Cardiac muscle cell (in vitro differentiated cells and primary cell): Measurements from ENCODE around the gene PUSL1. TPM values are rescaled to one million over a fixed set of nuclear protein-coding genes. Genes with fewer than 3 reads are reported as not detected.

Experiments used
- DNase-seq, 2 donors: peaks; one replicate each; pipeline versions ENCODE4 v3.0.0 to v3.0.0-alpha.2; 2010 to 2017; ENCODE audit warnings: low read depth in 1 of 2, low spot score in 1 of 2
- H3K27ac ChIP-seq: fragments of 200-600 bp; sonication (generic); 2 replicates; pipeline ENCODE4 v1.5.1; 2016
- H3K27me3 ChIP-seq: fragments of 200-600 bp; sonication (generic); 2 replicates; pipeline ENCODE4 v1.6.0; 2016; ENCODE audit warnings: control low read depth
- H3K36me3 ChIP-seq: fragments of 200-600 bp; sonication (generic); 2 replicates; pipeline ENCODE4 v1.5.1; 2016; ENCODE audit warnings: control low read depth
- H3K4me1 ChIP-seq: fragments of 200-600 bp; sonication (generic); 2 replicates; pipeline ENCODE4 v1.8.1; 2017; ENCODE audit warnings: low read depth, mild to moderate bottlenecking, mixed run types
- H3K4me3 ChIP-seq: fragments of 200-600 bp; sonication (generic); 2 replicates; pipeline ENCODE4 v1.5.1; 2016; ENCODE audit warnings: mild to moderate bottlenecking
- H3K9me3 ChIP-seq: fragments of 200-600 bp; sonication (generic); 2 replicates; pipeline ENCODE4 v1.5.1; 2017; ENCODE audit warnings: low read depth, mild to moderate bottlenecking, control low read depth
- polyA plus RNA-seq: library from polyadenylated mRNA; unstranded; fragments of >200 nt; fragmentation: Nextera tagmentation; extraction: Ambion mirVana; gene quantifications from 2 replicates; pipeline ENCODE4 v1.2.1, GENCODE V29; 2016
- total RNA-seq: library from RNA; depleted of rRNA; stranded (reverse); fragments of >200 nt; gene quantifications from 2 replicates; pipeline ENCODE4 v1.2.3, GENCODE V29; 2016
- TF ChIP-seq, protein P1 (sequence below): IDR thresholded peaks from 2 replicates; pipeline ENCODE4 v1.5.1; 2012; ENCODE audit warnings: low read depth, mild to moderate bottlenecking, low read length

Gene PUSL1
- total and polyA plus RNA-seq, 2 experiments from 2014 or later, result 18.7 to 25.0 TPM

DNA sequence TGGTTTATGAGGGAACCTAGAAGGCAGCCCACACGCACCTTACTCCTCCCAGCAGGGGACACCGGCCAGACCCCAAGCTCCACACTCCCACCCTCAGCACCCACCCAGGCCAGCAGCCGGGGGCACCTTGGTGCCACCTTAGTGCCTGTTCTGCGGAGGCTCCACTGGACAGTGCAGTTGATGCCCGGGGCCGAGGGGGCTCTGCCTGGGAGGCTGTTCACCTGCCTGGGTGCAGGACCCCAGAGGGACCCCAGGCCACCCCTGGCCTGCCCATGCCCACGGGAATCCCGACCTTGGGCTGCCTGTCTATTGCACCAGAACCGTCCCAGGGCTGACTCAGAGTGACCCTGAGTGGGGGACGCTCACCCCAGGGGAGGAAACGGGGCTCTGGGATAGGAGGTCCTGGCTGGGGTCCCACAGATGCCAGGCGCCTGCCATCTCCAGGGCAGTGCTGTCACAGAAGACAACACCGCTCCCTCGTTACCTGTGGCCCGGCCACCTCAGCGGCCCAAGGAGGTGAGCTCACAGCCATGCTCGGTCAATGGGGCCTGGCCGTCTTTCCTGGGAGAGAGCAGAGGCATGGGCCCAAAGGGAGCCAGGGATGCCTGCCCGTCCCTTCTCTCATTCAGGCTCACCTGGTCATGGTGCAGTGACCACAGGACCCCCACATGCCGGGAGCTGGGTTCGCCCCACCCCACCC lies 27.5 kb upstream of the PUSL1 start:
- H3K9me3 ChIP-seq, result no peaks in the 10 kb centered on the region
- H3K36me3 ChIP-seq, result no peaks in the 10 kb centered on the region
- no peaks in the 10 kb centered on the region for H3K4me1 ChIP-seq
- TF ChIP-seq, protein P1, sequence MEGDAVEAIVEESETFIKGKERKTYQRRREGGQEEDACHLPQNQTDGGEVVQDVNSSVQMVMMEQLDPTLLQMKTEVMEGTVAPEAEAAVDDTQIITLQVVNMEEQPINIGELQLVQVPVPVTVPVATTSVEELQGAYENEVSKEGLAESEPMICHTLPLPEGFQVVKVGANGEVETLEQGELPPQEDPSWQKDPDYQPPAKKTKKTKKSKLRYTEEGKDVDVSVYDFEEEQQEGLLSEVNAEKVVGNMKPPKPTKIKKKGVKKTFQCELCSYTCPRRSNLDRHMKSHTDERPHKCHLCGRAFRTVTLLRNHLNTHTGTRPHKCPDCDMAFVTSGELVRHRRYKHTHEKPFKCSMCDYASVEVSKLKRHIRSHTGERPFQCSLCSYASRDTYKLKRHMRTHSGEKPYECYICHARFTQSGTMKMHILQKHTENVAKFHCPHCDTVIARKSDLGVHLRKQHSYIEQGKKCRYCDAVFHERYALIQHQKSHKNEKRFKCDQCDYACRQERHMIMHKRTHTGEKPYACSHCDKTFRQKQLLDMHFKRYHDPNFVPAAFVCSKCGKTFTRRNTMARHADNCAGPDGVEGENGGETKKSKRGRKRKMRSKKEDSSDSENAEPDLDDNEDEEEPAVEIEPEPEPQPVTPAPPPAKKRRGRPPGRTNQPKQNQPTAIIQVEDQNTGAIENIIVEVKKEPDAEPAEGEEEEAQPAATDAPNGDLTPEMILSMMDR, result no peak
- no peak overlapping the region for H3K4me3 ChIP-seq
- no peak for DNase-seq
- H3K27ac ChIP-seq, result no peak overlapping the region
- H3K27me3 ChIP-seq, result no peaks in the 10 kb centered on the region

DNA sequence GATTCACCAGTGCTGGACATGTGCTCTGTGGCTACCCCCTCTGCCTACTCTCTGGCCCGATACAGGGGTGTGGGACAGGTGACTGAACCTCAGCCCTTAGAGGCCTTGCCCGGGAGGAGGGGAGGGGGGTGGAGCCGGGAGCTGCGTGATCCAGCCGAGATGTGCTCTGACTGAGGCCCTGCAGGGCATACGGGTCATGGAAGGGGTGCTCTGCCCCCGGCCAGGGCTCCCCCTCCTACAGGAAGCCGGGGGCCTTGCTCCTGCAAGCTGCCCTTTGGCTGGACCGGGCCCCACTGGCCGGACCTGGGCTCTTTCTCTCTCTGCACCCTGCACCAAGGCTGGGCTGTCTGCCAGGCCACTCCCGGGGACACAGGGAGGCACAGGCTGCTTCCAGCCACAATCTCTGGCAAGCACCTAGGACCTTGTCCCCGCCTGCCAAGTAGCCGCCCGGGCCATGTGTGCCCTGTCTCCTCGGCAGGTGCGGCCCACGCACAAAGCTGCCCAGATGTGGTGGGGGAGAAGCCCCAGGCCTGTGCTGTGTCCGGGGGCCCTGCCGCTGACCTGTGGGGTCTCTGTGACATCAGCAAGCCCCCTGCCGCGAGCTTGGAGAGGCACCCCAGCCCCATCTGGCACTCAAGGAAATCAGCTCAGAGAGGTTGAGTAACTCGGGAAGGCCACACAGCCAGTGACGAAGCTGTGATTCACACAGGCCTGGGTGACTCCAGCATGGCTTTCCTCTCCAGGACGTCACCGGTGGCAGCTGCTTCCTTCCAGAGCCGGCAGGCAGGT lies 26.7 kb upstream of the PUSL1 start:
- Histone ChIP-seq H3K27ac (no peak overlapping the region), H3K36me3 (no peaks in the 10 kb centered on the region), H3K27me3 (no peaks in the 10 kb centered on the region), H3K4me3 (no peak overlapping the region), H3K9me3 (no peaks in the 10 kb centered on the region), H3K4me1 (no peaks in the 10 kb centered on the region)
- TF ChIP-seq, protein P1, result no peak
- DNase-seq, result peak in 1 of 2 donors; percentile 38

DNA sequence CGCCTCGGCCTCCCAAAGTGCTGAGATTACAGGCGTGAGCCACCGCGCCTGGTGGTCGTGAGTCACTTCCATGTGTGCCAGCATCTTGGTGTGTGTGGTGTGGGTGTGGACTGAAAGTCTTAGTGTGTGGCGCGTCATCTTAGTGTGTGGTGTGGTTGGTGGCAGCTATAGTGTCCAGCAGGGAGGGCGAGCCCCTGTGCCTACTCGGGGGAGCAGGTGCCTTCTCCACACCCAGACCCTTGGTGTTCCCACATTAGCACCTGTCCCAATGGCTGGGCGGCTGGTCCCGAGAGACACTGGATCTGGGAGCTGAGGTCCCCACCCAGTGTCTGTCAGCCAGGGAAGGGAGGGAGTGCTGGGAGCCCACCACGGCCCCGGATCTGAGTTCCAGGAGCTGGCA lies 25.4 kb upstream of the PUSL1 start:
- TF ChIP-seq, protein P1, result no peak
- no peak for DNase-seq
- no peak overlapping the region for H3K4me3 ChIP-seq
- no peaks in the 10 kb centered on the region for H3K27me3 ChIP-seq
- H3K27ac ChIP-seq, result no peak overlapping the region
- H3K9me3 ChIP-seq, result no peaks in the 10 kb centered on the region
- H3K36me3 ChIP-seq, result no peaks in the 10 kb centered on the region
- no peaks in the 10 kb centered on the region for H3K4me1 ChIP-seq

DNA sequence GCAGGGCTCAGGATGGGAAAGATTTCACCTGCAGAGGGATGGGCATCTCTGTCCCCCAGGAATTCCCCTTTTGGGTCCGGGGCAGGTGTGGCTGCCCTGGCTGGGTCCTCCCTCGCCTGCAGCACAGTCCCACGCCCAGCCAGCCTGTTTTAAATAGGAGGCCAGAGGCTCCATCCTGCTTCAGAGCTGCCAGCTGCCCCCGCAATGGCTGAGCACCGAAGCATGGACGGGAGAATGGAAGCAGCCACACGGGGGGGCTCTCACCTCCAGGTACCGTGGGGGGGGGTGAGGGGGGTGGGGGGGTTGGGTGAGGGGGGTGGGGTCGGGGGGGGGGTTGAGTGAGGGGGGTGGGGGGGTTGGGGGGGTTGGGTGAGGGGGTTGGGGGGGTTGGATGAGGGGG lies 24.6 kb upstream of the PUSL1 start:
- Histone ChIP-seq H3K27me3 (no peaks in the 10 kb centered on the region), H3K9me3 (no peaks in the 10 kb centered on the region), H3K27ac (no peak overlapping the region), H3K36me3 (no peaks in the 10 kb centered on the region), H3K4me1 (no peaks in the 10 kb centered on the region), H3K4me3 (no peak overlapping the region)
- TF ChIP-seq, protein P1, result no peak
- DNase-seq, result no peak

DNA sequence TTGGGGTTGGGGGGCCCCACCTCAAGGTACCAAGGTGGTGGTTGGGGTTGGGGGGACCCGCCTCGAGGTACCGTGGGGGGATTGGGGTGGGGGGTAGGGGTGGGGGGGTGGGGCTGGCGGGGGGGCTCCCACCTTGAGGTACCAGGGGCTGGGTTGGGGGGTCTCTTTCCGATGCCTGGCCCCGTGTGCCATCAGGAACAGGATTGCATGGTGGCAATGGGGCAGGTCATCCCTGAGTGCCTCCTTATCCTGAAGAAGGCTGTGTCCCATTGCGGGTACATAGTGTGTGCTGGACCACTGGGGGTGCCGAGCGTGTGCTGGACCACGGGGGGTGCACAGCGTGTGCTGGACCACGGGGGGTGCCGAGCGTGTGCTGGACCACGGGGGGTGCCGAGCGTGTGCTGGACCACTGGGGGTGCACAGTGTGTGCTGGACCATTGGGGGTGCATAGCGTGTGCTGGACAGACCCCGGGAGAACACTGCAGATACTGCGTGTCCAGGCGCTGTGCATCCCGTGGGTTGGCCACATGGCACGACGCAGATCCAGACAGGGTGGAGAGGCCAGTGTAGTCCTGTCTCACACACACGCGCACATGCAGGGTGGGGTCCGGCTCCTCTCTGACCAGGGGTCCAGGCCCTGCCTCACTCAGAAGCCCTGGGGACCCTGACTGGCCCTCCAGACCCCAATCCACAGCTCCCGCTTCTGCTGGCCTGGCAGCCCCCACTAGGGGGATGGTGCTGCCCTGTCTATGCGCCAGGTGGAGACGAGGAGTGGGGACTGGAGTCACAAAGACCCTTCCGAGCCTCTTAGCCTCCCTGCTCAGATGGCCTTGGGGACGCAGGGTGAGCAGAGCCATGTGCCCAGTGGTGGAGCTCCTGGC lies 23.9 kb upstream of the PUSL1 start:
- TF ChIP-seq, protein P1, result no peak
- no peak overlapping the region for H3K27ac ChIP-seq

More for the DNA sequence above, 23.9 kb upstream of the PUSL1 start:
- no peaks in the 10 kb centered on the region for H3K9me3 ChIP-seq
- no peak overlapping the region for H3K4me3 ChIP-seq
- no peaks in the 10 kb centered on the region for H3K4me1 ChIP-seq
- no peaks in the 10 kb centered on the region for H3K27me3 ChIP-seq
- no peaks in the 10 kb centered on the region for H3K36me3 ChIP-seq
- no peak for DNase-seq
